Prostate gland (tissue), 2 donors: ENCODE measurements around the gene ADD2.

Experiments used
- POLR2A ChIP-seq: fragments of 450-650 bp; IDR thresholded peaks from one replicate; pipeline ENCODE4 v1.6.1; 2016; ENCODE audit warnings: antibody characterized with exemption, mild to moderate bottlenecking
- TF ChIP-seq, protein P1 (sequence below), 4 experiments: fragments of 200-600 bp in 2 of 4; fragments of 450-650 bp in 2 of 4; sonication (generic) in 2 of 4; IDR thresholded peaks; 1 replicate in 3 of 4; 2 replicates in 1 of 4; pipeline ENCODE4 v1.5.1; 2016 to 2019; ENCODE audit warnings: antibody characterized with exemption in 4 of 4, mild to moderate bottlenecking in 2 of 4, moderate library complexity in 2 of 4

DNA sequence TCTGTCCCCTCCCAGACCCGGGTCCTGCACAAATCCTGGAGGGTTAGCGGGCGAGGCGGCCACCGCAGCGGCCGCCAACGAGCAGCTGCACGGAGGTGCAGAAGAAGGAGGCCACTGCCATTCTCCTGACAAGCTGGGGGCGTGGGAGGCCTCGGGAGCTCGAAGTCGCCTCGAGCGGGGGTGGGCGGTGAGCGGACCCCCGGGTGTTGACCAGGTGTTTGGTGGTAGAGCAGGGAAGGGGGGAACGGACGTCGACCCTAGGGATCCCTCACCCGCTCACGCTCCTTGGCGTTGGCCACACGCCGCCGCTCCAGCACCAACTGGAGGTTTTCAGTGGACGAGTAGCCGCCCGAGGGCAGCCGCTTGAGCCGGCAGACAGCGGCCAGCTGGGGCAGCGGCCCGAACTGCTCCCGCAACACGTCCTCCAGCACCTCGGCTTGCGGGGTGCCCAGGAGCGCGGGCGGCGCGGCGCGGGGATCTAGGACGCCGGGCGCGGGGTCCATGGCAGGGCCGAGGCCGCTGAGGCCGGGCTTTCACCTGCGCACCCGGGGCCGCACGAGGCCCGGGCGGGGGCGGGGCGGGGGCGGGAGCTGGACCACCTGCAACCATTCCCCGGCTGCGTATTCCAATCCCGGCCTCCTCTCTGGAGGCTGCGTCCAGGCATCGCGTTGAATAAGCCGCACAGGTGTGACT lies 22.3 kb upstream of the ADD2 start, which contains the start of gene FIGLA:
- TF ChIP-seq, protein P1, sequence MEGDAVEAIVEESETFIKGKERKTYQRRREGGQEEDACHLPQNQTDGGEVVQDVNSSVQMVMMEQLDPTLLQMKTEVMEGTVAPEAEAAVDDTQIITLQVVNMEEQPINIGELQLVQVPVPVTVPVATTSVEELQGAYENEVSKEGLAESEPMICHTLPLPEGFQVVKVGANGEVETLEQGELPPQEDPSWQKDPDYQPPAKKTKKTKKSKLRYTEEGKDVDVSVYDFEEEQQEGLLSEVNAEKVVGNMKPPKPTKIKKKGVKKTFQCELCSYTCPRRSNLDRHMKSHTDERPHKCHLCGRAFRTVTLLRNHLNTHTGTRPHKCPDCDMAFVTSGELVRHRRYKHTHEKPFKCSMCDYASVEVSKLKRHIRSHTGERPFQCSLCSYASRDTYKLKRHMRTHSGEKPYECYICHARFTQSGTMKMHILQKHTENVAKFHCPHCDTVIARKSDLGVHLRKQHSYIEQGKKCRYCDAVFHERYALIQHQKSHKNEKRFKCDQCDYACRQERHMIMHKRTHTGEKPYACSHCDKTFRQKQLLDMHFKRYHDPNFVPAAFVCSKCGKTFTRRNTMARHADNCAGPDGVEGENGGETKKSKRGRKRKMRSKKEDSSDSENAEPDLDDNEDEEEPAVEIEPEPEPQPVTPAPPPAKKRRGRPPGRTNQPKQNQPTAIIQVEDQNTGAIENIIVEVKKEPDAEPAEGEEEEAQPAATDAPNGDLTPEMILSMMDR (IDR thresholded peaks at IDR 0.05) = no peak
- TF ChIP-seq POLR2A = no peak
